MM.1S (cell line): Measurements from ENCODE around the gene SLC12A2.

Experiments used
- CTCF ChIP-seq: fragments of 300-600 bp; sonication (generic); IDR thresholded peaks from 2 replicates; pipeline ENCODE4 v1.5.1; 2016; ENCODE audit warnings: antibody characterized with exemption, low read length, mixed read lengths
- EZH2 ChIP-seq: fragments of 300-600 bp; sonication (generic); optimal IDR thresholded peaks from 2 replicates; pipeline ENCODE3; 2017; ENCODE audit warnings: low read depth, mild to moderate bottlenecking, antibody characterized with exemption, low read length, mixed read lengths
- EZH2phosphoT487 ChIP-seq: fragments of 300-600 bp; sonication (generic); IDR thresholded peaks from 2 replicates; pipeline ENCODE4 v1.6.1; 2018; ENCODE audit warnings: antibody characterized with exemption, low read length

- TF ChIP-seq EZH2phosphoT487 (no peak), CTCF (no peak), EZH2 (no peak)
Observed at GRCh38 chr5:128143911-128144310, 60.3 kb downstream of the SLC12A2 start.
